Measurements from ENCODE around the gene GPR157. TPM values are rescaled to one million over a fixed set of nuclear protein-coding genes. Genes with fewer than 3 reads are reported as not detected.

GPR157 gene
- total RNA-seq, 6 experiments from 2014 or later = 5.6 to 12.5 (median 7.0) TPM

- ATAC-seq (peak in 1 of 4 donors; percentile 33), DNase-seq (no peak)
- Histone ChIP-seq H3K4me1 (no peaks in the 10 kb centered on the region), H3K9me3 (no peaks in the 10 kb centered on the region), H3K4me3 (no peak overlapping the region), H3K27me3 (no peaks in the 10 kb centered on the region), H3K36me3 (no peaks in the 10 kb centered on the region), H3K27ac (no peak overlapping the region)
- TF ChIP-seq CTCF (IDR thresholded peaks at IDR 0.05) = no peak
- no peak for TF ChIP-seq POLR2A (IDR thresholded peaks at IDR 0.05)
- 35% methylated on average over 3 of the region's 5 CpGs for WGBS (ENCODE audit: insufficient coverage, low coverage, low lambda C conversion rate, missing lambda C conversion rate)
- intact Hi-C loops (cut with DNase I) = no loop called here
These were observed 53.9 kb downstream of the GPR157 start for GRCh38 chr1:9075022-9075421.

- intact Hi-C loops (cut with DNase I) = no loop called here
- no peak for DNase-seq
- H3K4me1 ChIP-seq = no peaks in the 10 kb centered on the region
- H3K4me3 ChIP-seq = no peak overlapping the region
- no peaks in the 10 kb centered on the region for H3K36me3 ChIP-seq
- TF ChIP-seq CTCF (IDR thresholded peaks at IDR 0.05) (no peak), POLR2A (IDR thresholded peaks at IDR 0.05) (no peak)
- H3K9me3 ChIP-seq = no peaks in the 10 kb centered on the region
- no peak overlapping the region for H3K27ac ChIP-seq
- H3K27me3 ChIP-seq = no peaks in the 10 kb centered on the region
- no peak for ATAC-seq
- WGBS (ENCODE audit: insufficient coverage, low coverage, low lambda C conversion rate, missing lambda C conversion rate) = 90% methylated on average over 3 of the region's 3 CpGs
These were observed 55.8 kb downstream of the GPR157 start for GRCh38 chr1:9073143-9073542.

GRCh38 chr1:9071554-9072235, 57.2 kb downstream of the GPR157 start:
- Histone ChIP-seq H3K27me3 (no peaks in the 10 kb centered on the region), H3K4me1 (no peaks in the 10 kb centered on the region), H3K36me3 (no peaks in the 10 kb centered on the region), H3K4me3 (no peak overlapping the region), H3K27ac (no peak overlapping the region), H3K9me3 (no peaks in the 10 kb centered on the region)
- DNase-seq (no peak), ATAC-seq (peak in 1 of 4 donors; percentile 33)
- intact Hi-C loops (cut with DNase I) = no loop called here
- 81% methylated on average over 15 of the region's 50 CpGs for WGBS (ENCODE audit: insufficient coverage, low coverage, low lambda C conversion rate, missing lambda C conversion rate)
- TF ChIP-seq CTCF (IDR thresholded peaks at IDR 0.05) (no peak), POLR2A (IDR thresholded peaks at IDR 0.05) (no peak)

- no peaks in the 10 kb centered on the region for H3K36me3 ChIP-seq
- peak in 1 of 4 donors; percentile 18 for ATAC-seq
These were observed 58.4 kb downstream of the GPR157 start for GRCh38 chr1:9070486-9070885.

More at GRCh38 chr1:9070486-9070885, 58.4 kb downstream of the GPR157 start:
- Histone ChIP-seq H3K9me3 (no peaks in the 10 kb centered on the region), H3K4me1 (no peaks in the 10 kb centered on the region), H3K27ac (no peak overlapping the region), H3K27me3 (no peaks in the 10 kb centered on the region), H3K4me3 (no peak overlapping the region)
- WGBS (ENCODE audit: insufficient coverage, low coverage, low lambda C conversion rate, missing lambda C conversion rate) = 32% methylated on average over 7 of the region's 7 CpGs
- intact Hi-C loops (cut with DNase I) = no loop called here
- no peak for DNase-seq
- TF ChIP-seq CTCF (IDR thresholded peaks at IDR 0.05) (no peak), POLR2A (IDR thresholded peaks at IDR 0.05) (no peak)

All from right lobe of liver (tissue), 6 donors.